HG03064 (cell line): ENCODE data around the gene EFNB1.

Experiments used
- ATAC-seq: cut with Tn5 transposase; IDR thresholded peaks from one replicate; pipeline ENCODE4 v1.9.1; 2021; ENCODE audit warnings: low read depth; ENCODE audit not compliant: unreplicated experiment

The EFNB1 gene

GRCh38 chrX:68842781-68843581 lies 14.2 kb downstream of the EFNB1 start:
- no peak for ATAC-seq

- ATAC-seq: no peak
Measured at GRCh38 chrX:68843992-68844391, 15.2 kb downstream of the EFNB1 start.

GRCh38 chrX:68844581-68844980 lies 15.8 kb downstream of the EFNB1 start:
- no peak for ATAC-seq

GRCh38 chrX:68846536-68846935 lies 17.7 kb downstream of the EFNB1 start:
- ATAC-seq: no peak

- ATAC-seq: no peak
Measured at GRCh38 chrX:68847172-68847571, 18.4 kb downstream of the EFNB1 start.

- no peak for ATAC-seq
Measured at GRCh38 chrX:68848189-68848940, 19.5 kb downstream of the EFNB1 start.

GRCh38 chrX:68851082-68851481 lies 22.3 kb downstream of the EFNB1 start:
- no peak for ATAC-seq

GRCh38 chrX:68852046-68852445 lies 23.2 kb downstream of the EFNB1 start:
- no peak for ATAC-seq

GRCh38 chrX:68853665-68854251 lies 24.9 kb downstream of the EFNB1 start:
- no peak for ATAC-seq

- ATAC-seq: no peak
Measured at GRCh38 chrX:68865300-68865699, 36.5 kb downstream of the EFNB1 start.

- no peak for ATAC-seq
Measured at GRCh38 chrX:68865926-68866325, 37.1 kb downstream of the EFNB1 start.

GRCh38 chrX:68867458-68868112 lies 38.8 kb downstream of the EFNB1 start:
- no peak for ATAC-seq

GRCh38 chrX:68868316-68868715 lies 39.5 kb downstream of the EFNB1 start:
- no peak for ATAC-seq

- no peak for ATAC-seq
Measured at GRCh38 chrX:68868902-68869800, 40.3 kb downstream of the EFNB1 start.

- ATAC-seq: no peak
Measured at GRCh38 chrX:68870357-68870756, 41.5 kb downstream of the EFNB1 start.

- ATAC-seq: no peak
Measured at GRCh38 chrX:68872171-68872570, 43.4 kb downstream of the EFNB1 start.

- no peak for ATAC-seq
Measured at GRCh38 chrX:68874076-68874475, 45.3 kb downstream of the EFNB1 start.

GRCh38 chrX:68876731-68877130 lies 47.9 kb downstream of the EFNB1 start:
- ATAC-seq: no peak

- no peak for ATAC-seq
Measured at GRCh38 chrX:68877606-68878005, 48.8 kb downstream of the EFNB1 start.
